GM19099 (cell line): ENCODE measurements around the gene PTPRM.

Source experiments
- POLR2A ChIP-seq: IDR thresholded peaks from 3 replicates; pipeline ENCODE4 v1.6.1; 2011; ENCODE audit warnings: low read depth; ENCODE audit not compliant: insufficient read length; ENCODE audit errors: extremely low read depth

The PTPRM gene

DNA sequence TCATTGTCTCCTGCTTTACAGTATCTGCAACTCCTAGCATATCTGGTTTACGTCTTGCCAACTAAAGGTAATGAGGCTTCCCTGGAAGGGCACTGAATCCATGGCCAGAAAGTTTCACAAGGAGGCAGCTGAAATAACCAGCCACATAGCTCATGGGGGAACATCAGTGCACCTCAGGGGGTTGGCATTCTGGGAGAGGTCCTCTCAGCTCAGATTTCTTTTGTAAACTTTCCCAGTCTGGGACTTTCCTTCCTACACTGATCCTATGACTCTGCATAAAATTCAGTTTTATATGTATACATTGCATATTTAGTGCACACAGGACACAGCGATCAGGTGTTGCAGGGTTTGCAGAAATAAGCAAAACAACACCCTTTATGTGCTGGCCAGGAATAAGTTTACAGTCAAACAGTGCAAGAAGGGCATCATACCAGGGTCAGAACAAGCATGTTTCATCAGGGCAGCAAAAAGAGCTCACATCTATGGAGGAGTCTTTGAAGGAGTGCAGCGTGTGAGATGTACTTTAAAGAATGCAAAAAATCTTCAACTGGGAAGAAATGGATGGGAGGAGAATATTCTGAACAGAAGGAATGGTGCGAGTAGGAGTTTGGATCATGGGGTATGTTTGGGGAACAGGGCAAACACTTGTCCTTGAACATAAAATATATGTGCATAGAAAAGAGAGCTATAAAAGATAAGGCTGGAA lies 801.5 kb downstream of the PTPRM start:
- TF ChIP-seq POLR2A: no peak

DNA sequence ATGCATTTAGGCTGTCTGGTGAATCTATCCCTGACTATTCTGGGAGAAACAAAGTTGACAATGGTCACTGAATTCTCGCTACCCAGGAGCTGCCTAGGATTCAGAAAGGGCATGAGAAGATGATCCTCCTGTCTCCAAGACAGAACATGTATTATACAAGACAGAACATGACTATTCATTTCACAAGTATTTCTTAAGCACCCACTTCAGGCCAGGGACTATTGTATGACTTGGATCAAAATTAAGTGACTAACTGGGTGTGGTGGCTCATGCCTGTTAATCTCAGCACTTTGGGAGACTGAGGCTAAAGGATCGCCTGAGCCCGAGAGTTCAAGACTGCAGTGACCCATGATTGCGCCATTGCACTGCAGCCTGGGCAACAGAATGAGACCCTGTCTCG lies 806.4 kb downstream of the PTPRM start:
- no peak for TF ChIP-seq POLR2A

DNA sequence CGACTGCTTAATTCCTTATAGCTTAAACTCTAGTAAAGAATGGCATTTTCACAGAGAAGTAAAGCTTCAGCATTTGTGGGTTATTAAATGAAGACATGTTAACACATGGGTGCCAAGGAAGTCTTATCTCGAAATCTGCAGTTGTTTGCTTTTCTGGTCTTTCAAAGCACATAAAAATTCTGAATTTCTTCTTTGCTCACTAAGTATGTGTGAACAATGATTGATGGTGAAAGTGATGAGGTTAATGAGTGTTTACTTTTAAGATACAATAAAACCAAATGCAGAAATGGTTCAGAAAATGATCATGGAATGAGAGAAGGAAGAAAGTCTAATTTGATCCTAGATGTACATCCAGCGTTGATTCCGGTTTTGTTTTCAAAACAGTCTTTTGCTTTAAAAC lies 807.6 kb downstream of the PTPRM start:
- TF ChIP-seq POLR2A: no peak

DNA sequence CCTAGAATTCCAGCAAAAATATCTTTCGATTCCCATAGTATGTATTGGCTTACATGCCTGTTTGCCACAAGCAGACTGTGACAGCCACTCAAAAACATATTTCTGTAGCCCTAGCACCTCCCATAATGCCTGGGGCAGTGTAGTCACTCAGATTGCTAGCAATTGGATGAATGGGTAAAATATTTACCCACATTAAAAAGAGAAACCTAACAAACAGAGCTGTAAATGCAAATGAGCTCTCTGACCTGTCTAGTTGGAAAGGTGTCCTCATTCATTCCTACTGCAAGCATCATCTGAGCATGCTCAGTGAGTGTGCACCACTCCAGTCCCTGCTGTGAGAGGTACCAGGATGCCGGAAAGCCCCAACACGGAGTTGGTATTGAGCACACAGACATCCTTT lies 808.1 kb downstream of the PTPRM start:
- TF ChIP-seq POLR2A: no peak

DNA sequence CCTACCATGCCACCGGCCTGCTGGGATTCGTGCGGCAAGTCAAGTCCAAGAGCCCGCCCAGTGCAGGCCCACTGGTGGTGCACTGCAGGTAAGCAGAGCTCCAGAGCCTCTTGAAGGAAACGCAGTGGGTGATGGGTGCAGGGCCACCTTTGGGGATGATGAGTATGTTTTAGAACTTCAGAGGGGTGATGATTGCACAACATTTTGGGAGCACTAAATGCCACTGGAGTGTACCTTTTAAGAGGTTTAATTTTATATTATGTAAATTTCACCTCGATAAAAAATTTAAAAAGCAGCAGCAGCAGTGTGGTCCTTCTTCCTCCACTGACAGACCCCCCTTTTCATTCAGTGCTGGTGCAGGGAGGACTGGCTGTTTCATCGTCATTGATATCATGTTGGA lies 809.0 kb downstream of the PTPRM start:
- TF ChIP-seq POLR2A: no peak

DNA sequence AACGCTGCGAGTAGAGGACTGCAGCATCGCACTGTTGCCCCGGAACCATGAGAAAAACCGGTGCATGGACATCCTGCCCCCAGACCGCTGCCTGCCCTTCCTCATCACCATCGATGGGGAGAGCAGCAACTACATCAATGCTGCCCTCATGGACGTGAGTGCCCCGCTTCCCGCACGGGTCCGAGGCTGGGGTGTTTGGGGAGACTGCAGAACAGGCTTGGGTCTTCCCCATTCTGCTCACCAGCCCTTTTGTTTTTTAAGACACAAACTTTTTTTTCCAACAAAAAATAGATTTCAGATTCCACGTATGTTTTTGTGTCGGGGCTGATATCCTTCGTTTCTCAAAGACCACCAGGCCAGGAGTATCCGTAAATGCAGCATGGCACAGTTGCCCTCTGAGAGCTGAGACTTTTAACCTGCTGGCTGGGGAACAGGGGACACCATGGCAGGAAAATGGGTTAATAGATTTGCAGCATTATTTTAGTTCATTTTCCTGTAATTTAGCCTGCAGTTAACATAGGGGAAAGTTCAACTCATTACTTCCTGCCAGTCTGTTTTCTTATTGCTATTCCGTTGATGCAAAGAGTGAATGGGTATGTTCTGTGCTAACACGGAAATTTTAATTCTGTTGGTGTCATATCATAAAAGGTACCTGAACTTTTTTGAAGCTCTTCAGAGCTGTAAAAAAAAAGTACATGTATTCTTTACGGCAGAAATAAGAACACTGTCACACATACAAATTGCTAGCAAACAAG lies 812.2 kb downstream of the PTPRM start:
- TF ChIP-seq POLR2A: no peak

DNA sequence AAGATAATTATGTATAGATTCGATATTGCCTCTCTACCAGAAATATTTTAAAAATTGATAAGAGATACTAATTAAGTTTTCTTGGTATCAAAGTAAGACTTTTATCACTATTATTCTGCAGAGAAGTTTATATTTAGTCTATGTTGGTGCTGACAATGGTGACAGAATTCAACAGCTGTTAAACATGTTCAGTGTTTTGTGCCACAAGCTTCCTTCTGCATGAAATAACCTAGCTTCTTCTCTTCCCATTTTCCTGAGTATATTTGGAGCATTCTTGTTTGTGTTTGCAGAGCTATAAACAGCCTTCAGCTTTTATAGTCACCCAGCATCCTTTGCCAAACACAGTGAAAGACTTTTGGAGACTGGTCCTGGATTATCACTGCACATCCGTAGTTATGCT lies 812.9 kb downstream of the PTPRM start:
- no peak for TF ChIP-seq POLR2A

DNA sequence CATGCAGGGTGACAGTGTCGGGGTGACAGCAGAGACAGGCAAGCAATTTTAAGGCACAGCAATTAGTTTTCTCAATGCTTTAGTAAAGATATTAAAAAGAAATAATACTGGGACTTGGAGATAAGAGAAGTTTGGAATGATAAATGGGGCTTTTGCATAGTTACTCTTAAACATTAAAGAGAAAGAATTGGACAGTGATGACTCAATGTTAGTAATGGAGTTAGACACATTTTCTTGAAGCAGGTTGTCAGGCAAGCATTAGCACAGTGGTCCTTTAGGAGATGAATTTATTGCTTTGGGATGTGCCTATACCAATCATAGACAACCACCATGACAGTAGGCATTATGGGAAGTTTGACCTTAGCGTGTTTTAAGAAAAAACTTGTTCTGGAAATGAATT lies 813.8 kb downstream of the PTPRM start:
- TF ChIP-seq POLR2A: no peak

DNA sequence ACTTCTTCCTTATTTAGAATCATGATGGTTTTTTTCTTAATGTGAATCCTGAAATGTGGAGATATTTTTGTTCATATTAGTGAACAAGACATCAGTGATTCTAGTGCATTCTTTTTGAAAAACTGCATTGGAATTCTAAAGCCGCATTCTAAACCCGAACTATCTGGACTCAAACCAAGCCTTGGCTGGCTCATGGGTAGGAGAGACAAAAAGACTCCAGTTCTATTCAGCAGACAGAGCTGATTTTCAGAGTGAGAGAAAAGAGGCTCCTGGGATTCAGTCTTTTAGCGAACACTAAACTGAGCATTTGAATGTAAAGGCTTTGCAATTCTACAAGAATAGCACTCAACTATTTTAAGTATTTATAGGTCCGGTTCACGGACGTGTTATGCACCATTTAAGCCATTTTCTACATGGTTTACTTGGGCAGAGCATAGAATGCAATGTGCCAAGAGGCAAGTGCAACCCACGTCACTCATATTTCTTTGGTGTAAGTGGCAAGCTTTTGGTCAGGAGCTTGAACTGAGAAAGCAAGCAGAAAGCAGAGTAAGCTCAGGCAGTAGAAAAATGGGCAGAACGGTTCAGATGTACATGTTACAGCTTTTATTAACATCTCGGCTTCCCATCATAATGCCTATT lies 814.8 kb downstream of the PTPRM start:
- no peak for TF ChIP-seq POLR2A

DNA sequence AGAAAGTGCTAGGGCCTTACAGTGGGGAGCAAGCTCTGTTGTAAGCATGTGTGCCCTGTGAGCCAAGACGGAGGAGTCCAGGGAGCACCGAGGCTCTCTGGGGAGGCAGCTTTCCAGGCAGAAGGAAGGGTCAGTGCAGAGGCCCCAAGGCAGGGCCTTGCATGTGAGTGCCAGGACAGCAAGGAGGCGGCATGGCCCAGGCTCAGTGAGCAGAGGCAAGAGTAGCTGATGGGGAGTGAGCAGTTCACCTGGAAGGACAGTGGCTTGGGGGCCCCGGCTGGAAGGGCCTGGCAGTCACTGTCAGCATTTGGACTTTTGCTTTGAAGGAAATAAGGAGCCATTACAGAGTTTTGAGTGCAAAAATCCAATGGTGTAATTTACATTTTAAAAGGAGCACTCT lies 818.3 kb downstream of the PTPRM start:
- no peak for TF ChIP-seq POLR2A

DNA sequence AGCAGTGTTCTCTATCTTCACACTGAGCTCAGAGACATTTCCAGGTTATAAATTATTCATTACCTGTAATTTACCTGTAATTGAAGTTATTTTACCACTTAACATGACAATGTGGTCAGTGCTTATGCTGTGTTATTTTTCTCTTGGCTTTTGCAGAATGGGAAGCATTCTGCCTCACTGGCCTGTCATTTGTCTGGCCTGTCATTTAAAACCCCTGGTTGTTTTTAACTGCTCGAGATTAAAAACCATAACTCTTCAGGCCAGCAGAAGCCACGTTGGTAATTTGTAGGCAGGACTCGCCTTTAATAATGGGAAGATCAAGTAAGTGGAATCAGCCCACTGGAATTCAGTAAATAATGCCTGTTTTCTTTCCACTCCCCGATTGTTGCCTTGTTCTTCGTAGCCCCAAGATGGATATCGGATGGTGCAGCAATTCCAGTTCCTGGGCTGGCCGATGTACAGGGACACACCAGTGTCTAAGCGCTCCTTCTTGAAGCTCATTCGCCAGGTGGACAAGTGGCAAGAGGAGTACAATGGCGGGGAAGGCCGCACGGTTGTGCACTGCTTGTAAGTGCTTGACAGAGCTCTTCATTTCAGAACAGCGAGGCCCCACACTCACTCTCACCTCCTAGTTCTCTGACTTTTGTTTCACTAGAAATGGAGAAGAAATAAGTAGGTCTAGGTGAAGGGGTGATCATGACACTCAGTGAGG lies 819.7 kb downstream of the PTPRM start:
- TF ChIP-seq POLR2A: no peak

DNA sequence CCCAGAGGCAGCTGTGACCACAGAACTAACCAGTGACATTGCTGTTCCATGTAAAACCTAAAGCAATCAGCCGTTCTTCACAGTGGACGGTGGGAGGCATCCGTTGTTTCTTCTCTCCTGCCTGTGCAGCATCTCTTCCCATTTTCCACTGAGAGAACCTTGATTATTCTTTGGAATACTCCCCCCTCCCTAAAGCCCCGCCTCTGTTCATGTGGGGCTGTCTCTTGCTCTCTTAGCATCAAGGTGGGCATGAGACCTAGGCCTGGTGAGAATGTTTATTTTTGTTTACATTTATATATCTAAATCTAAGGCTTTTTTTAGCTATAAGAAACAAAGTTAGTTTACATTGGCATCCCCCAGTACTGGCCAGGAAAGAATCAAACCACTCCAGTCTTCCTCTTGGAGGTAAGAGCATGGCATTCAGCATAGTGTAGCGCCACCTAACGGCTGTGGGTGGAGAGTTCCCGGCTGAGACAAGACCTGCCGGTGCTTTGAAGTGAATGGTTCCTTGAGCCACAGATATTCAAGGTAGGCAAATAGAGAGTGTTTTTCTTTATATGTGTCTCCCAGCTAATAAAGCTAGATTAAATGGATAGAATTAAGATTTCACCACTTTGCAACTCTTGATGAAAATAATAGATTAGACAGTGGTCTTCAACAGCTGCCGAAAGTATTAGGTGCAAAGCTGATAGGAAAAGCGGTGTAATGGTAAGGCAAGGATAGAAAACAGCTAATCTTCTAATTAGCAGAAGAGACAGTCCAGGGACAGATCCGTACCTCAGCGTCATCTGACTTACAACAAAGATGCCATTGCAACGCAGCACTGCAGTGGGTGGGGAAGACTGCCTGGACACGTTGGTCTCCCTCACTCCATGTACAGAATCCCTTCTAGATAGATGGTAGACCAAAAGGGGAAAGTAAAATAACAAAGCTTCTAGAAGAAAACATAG lies 822.5 kb downstream of the PTPRM start:
- no peak for TF ChIP-seq POLR2A

DNA sequence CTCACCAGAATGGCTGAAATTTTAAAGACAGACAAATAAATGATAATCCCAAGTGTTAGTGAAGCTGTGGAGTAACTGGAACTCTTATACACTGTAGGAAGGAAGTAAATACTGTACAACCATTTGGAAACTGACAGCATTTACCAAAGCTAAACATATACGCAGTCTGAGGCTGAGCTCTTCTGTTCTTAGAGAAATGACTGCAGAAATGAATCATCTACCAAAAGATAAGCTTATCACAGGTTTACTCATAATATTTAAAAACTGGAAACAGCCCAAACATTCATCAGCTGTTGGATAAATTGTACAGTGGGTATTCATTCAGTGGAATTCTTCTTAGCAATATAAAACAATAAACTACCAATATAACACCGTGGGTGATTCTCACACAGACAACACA lies 824.0 kb downstream of the PTPRM start:
- no peak for TF ChIP-seq POLR2A

DNA sequence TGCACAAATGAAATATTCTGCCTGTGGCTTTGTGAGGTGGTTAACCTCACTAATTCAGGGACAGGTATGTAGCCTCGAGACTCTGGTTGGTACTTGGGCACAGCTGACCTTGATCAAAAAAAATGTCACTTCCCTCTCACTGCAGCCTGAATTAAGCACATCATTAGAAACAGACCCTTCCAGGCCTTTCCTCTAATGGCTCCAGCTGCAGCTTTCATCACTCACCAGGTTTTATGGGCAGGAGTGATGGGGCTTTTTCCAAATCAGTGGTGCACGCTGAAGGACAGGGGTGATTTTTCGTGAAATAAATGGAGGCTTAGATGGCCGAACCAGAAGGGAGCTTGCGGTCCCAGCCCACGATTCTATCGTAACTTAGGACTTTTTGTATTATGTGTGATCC lies 829.1 kb downstream of the PTPRM start:
- TF ChIP-seq POLR2A: no peak

DNA sequence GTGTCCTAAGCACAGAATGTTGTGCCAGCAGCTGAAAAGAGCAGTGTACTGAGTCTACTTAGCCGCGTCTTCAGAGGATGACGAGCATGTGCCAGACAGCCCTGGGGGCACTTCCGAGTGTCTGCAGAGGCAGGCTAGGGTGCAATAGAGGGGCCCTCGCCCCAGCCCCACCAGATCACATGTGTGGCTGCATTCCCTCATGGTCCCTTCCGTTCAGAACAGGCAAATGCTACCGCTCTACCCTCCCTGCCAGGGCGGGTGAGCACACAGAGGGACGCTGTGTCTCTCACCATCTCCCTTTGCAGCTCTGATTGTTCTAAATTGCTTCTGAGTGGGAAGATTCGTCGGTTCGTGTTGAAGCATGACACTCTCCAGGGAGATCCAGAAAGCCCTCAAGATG lies 829.9 kb downstream of the PTPRM start:
- no peak for TF ChIP-seq POLR2A

DNA sequence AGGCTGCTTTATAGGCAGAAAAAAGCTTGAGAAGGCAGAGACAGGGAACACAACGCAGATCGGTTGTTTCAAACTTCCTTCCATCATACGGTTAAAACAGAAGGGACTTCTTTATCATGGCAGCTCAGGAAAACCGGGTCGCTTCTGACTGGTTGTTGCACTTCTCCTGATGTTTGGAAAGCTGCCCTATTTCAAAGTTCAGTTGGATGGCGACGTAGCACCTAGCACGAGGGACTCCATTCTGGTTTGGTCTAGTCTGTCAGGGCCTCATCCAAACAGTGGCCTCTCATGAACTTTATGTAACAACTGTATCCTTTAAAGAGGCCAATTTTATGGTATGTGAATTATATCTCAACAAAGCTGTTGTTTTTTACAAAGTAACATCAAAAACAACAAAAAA lies 832.0 kb downstream of the PTPRM start:
- TF ChIP-seq POLR2A: no peak
